ENCODE results near the gene TMA7.
A peak's percentile ranks its signal among the peaks of the same experiment; 100 is the strongest.

The TMA7 gene

GRCh38 chr3:48436477-48436787 is 3.6 kb upstream of the TMA7 start:
- Histone ChIP-seq H3K4me1 (ENCODE audit: control insufficient read depth in 1 of 2, insufficient read depth in 1 of 2, low read depth in 1 of 2, low read length in 1 of 2) (peaks cover 17 to 34% of the 10 kb centered on the region in 2 experiments), H3K4me3 (ENCODE audit: low read depth in 1 of 2, low read length in 1 of 2) (no peak overlapping the region), H3K9me3 (no peaks in the 10 kb centered on the region), H3K27me3 (no peaks in the 10 kb centered on the region), H3K27ac (peak overlapping the region; percentile 39), H3K36me3 (peaks cover 16% of the 10 kb centered on the region)
- no peak for TF ChIP-seq CTCF (IDR thresholded peaks at IDR 0.05)

- Histone ChIP-seq H3K4me3 (ENCODE audit: low read depth in 1 of 2, low read length in 1 of 2) (no peak overlapping the region), H3K27ac (no peak overlapping the region), H3K36me3 (peaks cover 20% of the 10 kb centered on the region), H3K27me3 (no peaks in the 10 kb centered on the region), H3K4me1 (ENCODE audit: control insufficient read depth in 1 of 2, insufficient read depth in 1 of 2, low read depth in 1 of 2, low read length in 1 of 2) (peaks cover 21 to 38% of the 10 kb centered on the region in 2 experiments), H3K9me3 (no peaks in the 10 kb centered on the region)
- TF ChIP-seq CTCF (IDR thresholded peaks at IDR 0.05): no peak
Measured at GRCh38 chr3:48436855-48437254, 3.2 kb upstream of the TMA7 start.

- Histone ChIP-seq H3K4me3 (ENCODE audit: low read depth in 1 of 2, low read length in 1 of 2) (no peak overlapping the region), H3K27ac (no peak overlapping the region), H3K27me3 (no peaks in the 10 kb centered on the region), H3K4me1 (ENCODE audit: control insufficient read depth in 1 of 2, insufficient read depth in 1 of 2, low read depth in 1 of 2, low read length in 1 of 2) (peaks cover 23 to 39% of the 10 kb centered on the region in 2 experiments), H3K36me3 (peaks cover 22% of the 10 kb centered on the region), H3K9me3 (no peaks in the 10 kb centered on the region)
- no peak for TF ChIP-seq CTCF (IDR thresholded peaks at IDR 0.05)
Measured at GRCh38 chr3:48437812-48438211, 2.2 kb upstream of the TMA7 start.

- Histone ChIP-seq H3K4me1 (ENCODE audit: control insufficient read depth in 1 of 2, insufficient read depth in 1 of 2, low read depth in 1 of 2, low read length in 1 of 2) (peaks cover 23 to 39% of the 10 kb centered on the region in 2 experiments), H3K27me3 (no peaks in the 10 kb centered on the region), H3K36me3 (peaks cover 33% of the 10 kb centered on the region), H3K9me3 (no peaks in the 10 kb centered on the region), H3K27ac (peak overlapping the region; percentile 91), H3K4me3 (ENCODE audit: low read depth in 1 of 2, low read length in 1 of 2) (peak overlapping the region; percentile 83 to 85)
- no peak for TF ChIP-seq CTCF (IDR thresholded peaks at IDR 0.05)
Measured at GRCh38 chr3:48440590-48440958, 517 bp downstream of the TMA7 start.

- Histone ChIP-seq H3K9me3 (no peaks in the 10 kb centered on the region), H3K4me1 (ENCODE audit: control insufficient read depth in 1 of 2, insufficient read depth in 1 of 2, low read depth in 1 of 2, low read length in 1 of 2) (peaks cover 33 to 39% of the 10 kb centered on the region in 2 experiments), H3K27me3 (no peaks in the 10 kb centered on the region), H3K36me3 (peaks cover 33% of the 10 kb centered on the region), H3K4me3 (ENCODE audit: low read depth in 1 of 2, low read length in 1 of 2) (no peak overlapping the region), H3K27ac (peak overlapping the region; percentile 32)
- no peak for TF ChIP-seq CTCF (IDR thresholded peaks at IDR 0.05)
Measured at GRCh38 chr3:48441940-48442339, 1.9 kb downstream of the TMA7 start.

- peaks cover 33% of the 10 kb centered on the region for H3K36me3 ChIP-seq
- H3K27ac ChIP-seq: peak overlapping the region; percentile 86
- no peaks in the 10 kb centered on the region for H3K27me3 ChIP-seq
- no peak overlapping the region for H3K4me3 ChIP-seq (ENCODE audit: low read depth in 1 of 2, low read length in 1 of 2)
- H3K9me3 ChIP-seq: no peaks in the 10 kb centered on the region
- peaks cover 36 to 37% of the 10 kb centered on the region in 2 experiments for H3K4me1 ChIP-seq (ENCODE audit: control insufficient read depth in 1 of 2, insufficient read depth in 1 of 2, low read depth in 1 of 2, low read length in 1 of 2)
- no peak for TF ChIP-seq CTCF (IDR thresholded peaks at IDR 0.05)
Measured at GRCh38 chr3:48445277-48445882, 5.3 kb downstream of the TMA7 start.

All from neutrophil (primary cell).